H1 (cell line): Measurements from ENCODE around the gene MBD3. TPM values are rescaled to one million over a fixed set of nuclear protein-coding genes. Genes with fewer than 3 reads are reported as not detected.
A peak's percentile ranks its signal among the peaks of the same experiment; 100 is the strongest.

Source experiments
- CTCF ChIA-PET: fragments of 300-600 bp; sonication (Branson Sonifier 250); formaldehyde crosslinking; loops from one replicate; lab custom pipeline; 2021; ENCODE audit not compliant: partially characterized antibody; lab: Charles Lee
- POLR2A ChIA-PET: fragments of 300-600 bp; sonication (Branson Sonifier 250); formaldehyde crosslinking; loops from one replicate; lab custom pipeline; 2021; ENCODE audit warnings: inconsistent platforms; ENCODE audit not compliant: partially characterized antibody; lab: Charles Lee
- DNase-seq, 2 experiments: peaks; one replicate each; pipeline versions ENCODE4 v3.0.0 to v3.0.0-alpha.2; 2010 to 2022; ENCODE audit warnings: low spot score in 2 of 2, low read depth in 1 of 2, mixed read lengths in 1 of 2
- FAIRE-seq: peaks from 2 replicates; lab custom pipeline; 2011; peaks lifted over from hg19 to GRCh38; lab: Jason Lieb, UNC
- H2AFZ ChIP-seq: 2 replicates; pipeline ENCODE4 v1.8.1; 2012; ENCODE audit warnings: low read length, inconsistent platforms
- H2AK5ac ChIP-seq: 2 replicates; pipeline ENCODE4 v1.6.1; 2013; ENCODE audit warnings: low read depth, low read length
- H2BK120ac ChIP-seq: replicated peaks from 2 replicates; pipeline ENCODE3; 2013; ENCODE audit warnings: low read depth, low read length, inconsistent platforms
- H2BK12ac ChIP-seq: 2 replicates; pipeline ENCODE4 v1.6.1; 2013; ENCODE audit warnings: low read depth, low read length
- H2BK15ac ChIP-seq: 2 replicates; pipeline ENCODE4 v1.6.1; 2013; ENCODE audit warnings: low read length
- H2BK20ac ChIP-seq: 2 replicates; pipeline ENCODE4 v1.6.1; 2013; ENCODE audit warnings: low read length
- H2BK5ac ChIP-seq: 2 replicates; pipeline ENCODE4 v1.6.1; 2013; ENCODE audit warnings: low read depth, low read length
- H3K14ac ChIP-seq: 2 replicates; pipeline ENCODE4 v1.6.1; 2013; ENCODE audit warnings: inconsistent platforms; ENCODE audit not compliant: insufficient read length
- H3K18ac ChIP-seq: 2 replicates; pipeline ENCODE4 v1.6.1; 2013; ENCODE audit warnings: low read length; ENCODE audit errors: extremely low read depth
- H3K23ac ChIP-seq: 2 replicates; pipeline ENCODE4 v1.6.1; 2013; ENCODE audit warnings: inconsistent platforms; ENCODE audit not compliant: insufficient read length
- H3K23me2 ChIP-seq: 2 replicates; pipeline ENCODE4 v1.6.1; 2013; ENCODE audit warnings: low read depth, low read length
- H3K27ac ChIP-seq: 2 replicates; pipeline ENCODE4 v1.6.1; 2011; ENCODE audit warnings: low read depth, low read length, inconsistent platforms
- H3K27me3 ChIP-seq, 4 experiments: replicated peaks in 1 of 4; 1 replicate in 1 of 4; 2 replicates in 3 of 4; pipeline versions ENCODE4 v1.6.1 to v1.8.1; 2011 to 2013; ENCODE audit warnings: low read length in 3 of 4, mild to moderate bottlenecking in 3 of 4, inconsistent platforms in 2 of 4, mixed read lengths in 2 of 4, moderate library complexity in 1 of 4; ENCODE audit not compliant: control insufficient read depth in 3 of 4, insufficient read depth in 3 of 4; ENCODE audit errors: extremely low read depth in 1 of 4
- H3K36me3 ChIP-seq, 4 experiments: 2 replicates each; pipeline versions ENCODE4 v1.6.1 to v1.8.1; 2011 to 2013; ENCODE audit warnings: mild to moderate bottlenecking in 4 of 4, low read length in 3 of 4, moderate library complexity in 2 of 4, control low read depth in 1 of 4, inconsistent platforms in 1 of 4; ENCODE audit not compliant: insufficient read depth in 4 of 4, control insufficient read depth in 2 of 4
- H3K4ac ChIP-seq: replicated peaks from 2 replicates; pipeline ENCODE3; 2013; ENCODE audit warnings: low read length, low read depth, mixed read lengths, inconsistent platforms; ENCODE audit not compliant: insufficient read length
- H3K4me1 ChIP-seq, 4 experiments: replicated peaks in 1 of 4; 1 replicate in 1 of 4; 2 replicates in 3 of 4; pipeline versions ENCODE4 v1.6.1 to v1.8.1; 2011 to 2013; ENCODE audit warnings: low read length in 3 of 4, inconsistent platforms in 2 of 4, mixed read lengths in 1 of 4; ENCODE audit not compliant: insufficient read depth in 4 of 4, control insufficient read depth in 3 of 4
- H3K4me2 ChIP-seq, 2 experiments: 2 replicates each; pipeline versions ENCODE4 v1.6.1 to v1.8.1; 2011 to 2013; ENCODE audit warnings: low read depth in 2 of 2, low read length in 2 of 2, control low read depth in 1 of 2, inconsistent platforms in 1 of 2, mild to moderate bottlenecking in 1 of 2; ENCODE audit not compliant: insufficient read depth in 1 of 2
- H3K4me3 ChIP-seq, 4 experiments: fragments of 200-600, 300-600 bp in 1 of 4; sonication (generic), shearing (Covaris generic), sonication (Bioruptor Twin) in 1 of 4; 2 replicates each; pipeline versions ENCODE4 v1.5.1 to v1.8.1; 2011 to 2016; ENCODE audit warnings: low read length in 4 of 4, low read depth in 3 of 4, control low read depth in 2 of 4, inconsistent platforms in 2 of 4, mild to moderate bottlenecking in 2 of 4, mixed read lengths in 1 of 4, moderate library complexity in 1 of 4; ENCODE audit not compliant: insufficient read depth in 2 of 4; ENCODE audit errors: extremely low read depth in 1 of 4
- H3K56ac ChIP-seq: replicated peaks from 2 replicates; pipeline ENCODE3; 2013; ENCODE audit warnings: low read depth, mild to moderate bottlenecking, mixed read lengths, low read length, inconsistent platforms; ENCODE audit not compliant: insufficient read length
- H3K79me1 ChIP-seq: 2 replicates; pipeline ENCODE4 v1.6.1; 2013; ENCODE audit warnings: low read depth, low read length, control low read depth
- H3K79me2 ChIP-seq, 2 experiments: 2 replicates each; pipeline versions ENCODE4 v1.6.1 to v1.8.1; 2012 to 2013; ENCODE audit warnings: low read length in 2 of 2, mild to moderate bottlenecking in 2 of 2, inconsistent platforms in 1 of 2; ENCODE audit not compliant: insufficient read depth in 2 of 2, control insufficient read depth in 1 of 2
- H3K9ac ChIP-seq, 4 experiments: replicated peaks in 1 of 4; 1 replicate in 1 of 4; 2 replicates in 3 of 4; pipeline versions ENCODE4 v1.6.1 to v1.8.1; 2011 to 2013; ENCODE audit warnings: low read depth in 3 of 4, low read length in 3 of 4, control low read depth in 2 of 4, mild to moderate bottlenecking in 2 of 4, moderate library complexity in 2 of 4, inconsistent platforms in 1 of 4; ENCODE audit errors: extremely low read depth in 1 of 4
- H3K9me3 ChIP-seq, 2 experiments: 2 replicates each; pipeline versions ENCODE4 v1.6.1 to v1.8.1; 2012 to 2013; ENCODE audit warnings: mild to moderate bottlenecking in 2 of 2, moderate library complexity in 2 of 2, control low read depth in 1 of 2, inconsistent platforms in 1 of 2, low read depth in 1 of 2, low read length in 1 of 2, mixed read lengths in 1 of 2; ENCODE audit not compliant: insufficient read depth in 2 of 2
- H4K20me1 ChIP-seq, 2 experiments: replicated peaks in 1 of 2; 2 replicates each; pipeline versions ENCODE3 to v1.8.1; 2011 to 2013; ENCODE audit warnings: inconsistent platforms in 2 of 2, low read length in 2 of 2, mild to moderate bottlenecking in 1 of 2; ENCODE audit not compliant: insufficient read depth in 2 of 2, control insufficient read depth in 1 of 2
- H4K5ac ChIP-seq: 2 replicates; pipeline ENCODE4 v1.6.1; 2013; ENCODE audit warnings: low read length, low read depth, mixed read lengths, inconsistent platforms; ENCODE audit not compliant: insufficient read length
- H4K8ac ChIP-seq: 2 replicates; pipeline ENCODE4 v1.8.0; 2013; ENCODE audit warnings: mild to moderate bottlenecking, moderate library complexity, low read length, inconsistent platforms; ENCODE audit not compliant: insufficient read depth; ENCODE audit errors: extremely low read depth
- H4K91ac ChIP-seq: replicated peaks from 2 replicates; pipeline ENCODE3; 2013; ENCODE audit warnings: low read length, mixed read lengths, inconsistent platforms; ENCODE audit not compliant: insufficient read length
- KDM1A ChIP-seq: fragments of 200-600, 300-600 bp; sonication (generic); IDR thresholded peaks from 2 replicates; pipeline ENCODE4 v1.7.1; 2016; ENCODE audit warnings: mild to moderate bottlenecking, low read length, borderline replicate concordance
- TAF7 ChIP-seq: optimal IDR thresholded peaks from 2 replicates; pipeline ENCODE3; 2011; ENCODE audit warnings: low read depth, mild to moderate bottlenecking, inconsistent platforms, low read length, moderate library complexity, borderline replicate concordance
- WGBS, 2 experiments: shearing (Covaris generic) in 1 of 2; methylation state at CpG; one replicate each; pipeline versions ENCODE4 v1.1.6 to v1.1.7; 2013 to 2015; ENCODE audit warnings: low lambda C conversion rate in 2 of 2, mixed read lengths in 2 of 2, inconsistent platforms in 1 of 2, low coverage in 1 of 2, missing lambda C conversion rate in 1 of 2; ENCODE audit not compliant: insufficient replicate concordance in 2 of 2, insufficient coverage in 1 of 2, insufficient read length in 1 of 2; ENCODE audit errors: extremely low coverage in 1 of 2, missing lambda C conversion rate in 1 of 2; 5-methylcytosine and 5-hydroxymethylcytosine counted together
- polyA plus RNA-seq, 7 experiments: library from polyadenylated mRNA; depleted of rRNA in 3 of 7; stranded (reverse) in 5 of 7; unstranded in 2 of 7; fragments of >200 nt in 5 of 7; fragments of 200-250 nt in 2 of 7; gene quantifications; 1 replicate in 5 of 7; 2 replicates in 1 of 7; 4 replicates in 1 of 7; pipeline versions ENCODE4 v1.2.1 to v1.2.3, GENCODE V29; 2011 to 2013; ENCODE audit warnings: missing spikeins in 2 of 7, mixed read lengths in 2 of 7
- total RNA-seq: library from RNA; stranded (reverse); fragmentation: NEBNext Ultra II Directional; extraction: Animal tissue kit (Norgen Biotek cat#: 25700); gene quantifications from 2 replicates; pipeline ENCODE4 v1.2.1, GENCODE V29; 2021

MBD3 gene
- total and polyA plus RNA-seq, 2 of the 8 experiments (the other 6 are each of a cell fraction or from before 2014, with no cell fraction given): 88.2 to 110 TPM

DNA sequence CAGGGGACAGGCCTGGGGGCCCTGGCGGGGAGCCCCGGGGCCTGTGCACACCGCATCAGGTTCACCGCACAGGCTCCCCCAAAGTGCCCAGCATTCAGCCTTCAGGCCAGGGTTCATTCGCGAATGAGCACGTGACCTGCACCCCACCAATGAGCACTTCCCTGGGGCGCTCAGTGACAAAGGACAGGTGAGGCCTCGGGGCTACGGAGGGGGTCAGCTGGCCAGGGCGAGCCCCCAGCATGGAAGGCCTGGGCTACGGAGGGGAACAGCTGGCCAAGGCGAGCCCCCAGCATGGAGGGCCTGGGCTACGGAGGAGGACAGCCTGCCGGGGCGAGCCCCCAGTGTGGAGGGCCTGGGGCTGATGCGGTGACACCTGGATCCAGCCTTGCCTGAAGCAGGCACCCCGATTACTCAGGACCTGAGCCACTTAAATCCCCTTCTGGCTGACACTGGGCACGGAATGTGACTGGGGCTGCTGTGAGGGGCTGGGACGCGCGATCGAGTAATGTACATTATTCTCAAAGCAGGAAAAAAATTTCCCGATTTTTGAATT is 36.7 kb upstream of the MBD3 start:
- H3K23me2 ChIP-seq: no peaks in the 10 kb centered on the region
- no peak overlapping the region for H3K4me3 ChIP-seq
- no peaks in the 10 kb centered on the region for H3K9me3 ChIP-seq
- H3K23ac ChIP-seq: no peak overlapping the region
- H2BK15ac ChIP-seq: no peak overlapping the region
- H3K56ac ChIP-seq: no peak overlapping the region
- no peak overlapping the region for H3K14ac ChIP-seq
- no peak overlapping the region for H2BK120ac ChIP-seq
- ChIA-PET POLR2A (interaction anchor here (2.1 kb wide), 1 partner anchor 10 kb away, joined by 6 read pairs; no protein-coding TSS in a partner anchor), CTCF (no interaction called here)
- no peaks in the 10 kb centered on the region for H3K4me1 ChIP-seq
- H3K4ac ChIP-seq: no peak overlapping the region
- H4K5ac ChIP-seq: no peak overlapping the region
- no peak overlapping the region for H3K27ac ChIP-seq
- no peak overlapping the region for H2AFZ ChIP-seq
- WGBS, 2 experiments: 89% methylated on average over 20 of the region's 24 CpGs; no CpG with 5 or more reads in 1 of the 2 experiments
- H3K36me3 ChIP-seq: peaks cover 7 to 40% (median 32%) of the 10 kb centered on the region in 4 experiments; a peak in 6 of 8 replicates
- H2BK20ac ChIP-seq: no peak overlapping the region
- no peak overlapping the region for H2BK12ac ChIP-seq
- H4K8ac ChIP-seq: peak overlapping the region; percentile 28; the same call in 1 of the 2 replicates
- H4K20me1 ChIP-seq: peaks cover 26% of the 10 kb centered on the region in 2 experiments
- no peak overlapping the region for H3K9ac ChIP-seq
- H3K18ac ChIP-seq: no peak overlapping the region
- peaks cover 0 to 15% of the 10 kb centered on the region in 2 experiments; a peak in 1 of 4 replicates for H3K79me2 ChIP-seq
- H4K91ac ChIP-seq: no peak overlapping the region
- TF ChIP-seq KDM1A (0 out of 2 replicates have a peak, but pooled peaks have one; percentile 13), TAF7 (no peak)
- DNase-seq (no peak), FAIRE-seq (no peak)
- H2BK5ac ChIP-seq: no peak overlapping the region
- H3K27me3 ChIP-seq: no peaks in the 10 kb centered on the region
- H3K4me2 ChIP-seq: no peak overlapping the region
- no peak overlapping the region for H2AK5ac ChIP-seq
- H3K79me1 ChIP-seq: peaks cover 15% of the 10 kb centered on the region
